ENCODE results near the gene LY6G6D.

LY6G6D gene

GRCh38 chr6:31734247-31734820, 19.2 kb downstream of the LY6G6D start:
- Mint-ChIP-seq H3K4me3 (peak overlapping the region; percentile 98), H3K4me1 (peaks cover 78% of the 10 kb centered on the region)
- DNase-seq: no peak

GRCh38 chr6:31734821-31735406, 19.8 kb downstream of the LY6G6D start:
- DNase-seq: peak; percentile 44
- H3K27ac Mint-ChIP-seq: peak overlapping the region; percentile 99
- H3K4me3 Mint-ChIP-seq: peak overlapping the region; percentile 98
- peaks cover 2% of the 10 kb centered on the region for H3K27me3 Mint-ChIP-seq (ENCODE audit: low read depth, poor library complexity)
- TF ChIP-seq, protein P1, sequence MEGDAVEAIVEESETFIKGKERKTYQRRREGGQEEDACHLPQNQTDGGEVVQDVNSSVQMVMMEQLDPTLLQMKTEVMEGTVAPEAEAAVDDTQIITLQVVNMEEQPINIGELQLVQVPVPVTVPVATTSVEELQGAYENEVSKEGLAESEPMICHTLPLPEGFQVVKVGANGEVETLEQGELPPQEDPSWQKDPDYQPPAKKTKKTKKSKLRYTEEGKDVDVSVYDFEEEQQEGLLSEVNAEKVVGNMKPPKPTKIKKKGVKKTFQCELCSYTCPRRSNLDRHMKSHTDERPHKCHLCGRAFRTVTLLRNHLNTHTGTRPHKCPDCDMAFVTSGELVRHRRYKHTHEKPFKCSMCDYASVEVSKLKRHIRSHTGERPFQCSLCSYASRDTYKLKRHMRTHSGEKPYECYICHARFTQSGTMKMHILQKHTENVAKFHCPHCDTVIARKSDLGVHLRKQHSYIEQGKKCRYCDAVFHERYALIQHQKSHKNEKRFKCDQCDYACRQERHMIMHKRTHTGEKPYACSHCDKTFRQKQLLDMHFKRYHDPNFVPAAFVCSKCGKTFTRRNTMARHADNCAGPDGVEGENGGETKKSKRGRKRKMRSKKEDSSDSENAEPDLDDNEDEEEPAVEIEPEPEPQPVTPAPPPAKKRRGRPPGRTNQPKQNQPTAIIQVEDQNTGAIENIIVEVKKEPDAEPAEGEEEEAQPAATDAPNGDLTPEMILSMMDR (IDR thresholded peaks at IDR 0.05): no peak
- H3K9me3 Mint-ChIP-seq: no peaks in the 10 kb centered on the region
- peaks cover 29% of the 10 kb centered on the region for H3K36me3 Mint-ChIP-seq (ENCODE audit: low read depth)
- H3K4me1 Mint-ChIP-seq: peaks cover 82% of the 10 kb centered on the region

More at GRCh38 chr6:31734247-31734820, 19.2 kb downstream of the LY6G6D start:
- no peaks in the 10 kb centered on the region for H3K27me3 Mint-ChIP-seq (ENCODE audit: low read depth, poor library complexity)
- H3K36me3 Mint-ChIP-seq (ENCODE audit: low read depth): peaks cover 29% of the 10 kb centered on the region
- H3K27ac Mint-ChIP-seq: peak overlapping the region; percentile 94
- TF ChIP-seq, protein P1 (IDR thresholded peaks at IDR 0.05): no peak
- no peaks in the 10 kb centered on the region for H3K9me3 Mint-ChIP-seq

DNA sequence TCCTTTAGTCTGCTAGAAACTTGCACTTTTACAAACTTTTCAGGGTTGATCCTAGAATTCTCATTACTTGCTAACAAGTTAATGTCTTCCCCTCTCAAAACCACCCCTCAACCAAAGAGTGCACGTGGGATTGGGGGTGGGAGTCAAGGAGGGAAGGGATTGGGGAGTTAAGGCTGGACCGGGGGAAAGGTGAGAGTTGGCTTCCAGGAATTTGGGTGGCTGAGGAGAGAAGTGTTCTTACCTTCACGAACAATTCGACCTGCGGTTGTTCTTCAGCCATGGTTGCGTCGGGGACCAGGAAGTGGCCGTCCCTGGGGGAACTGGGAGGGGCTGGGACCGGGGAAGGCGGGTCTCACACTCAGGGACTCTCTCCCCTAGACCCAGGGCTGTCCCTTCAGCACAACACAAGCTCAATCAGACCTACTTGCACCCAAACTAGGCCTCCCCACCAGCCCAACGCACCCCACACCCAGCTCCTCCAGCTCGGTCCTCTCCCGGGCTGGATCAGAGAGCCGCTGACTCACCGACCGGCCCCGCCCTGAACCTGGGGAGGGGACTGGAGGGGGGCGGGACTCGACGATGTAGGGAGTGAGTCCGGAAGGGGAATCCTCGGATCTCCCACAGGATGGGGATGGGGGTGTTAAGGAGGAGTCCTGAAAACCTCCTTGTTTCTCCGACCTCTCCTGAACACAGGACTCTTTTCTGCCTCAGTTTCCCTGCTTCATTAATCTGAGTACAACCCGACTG, 21.0 kb downstream of the LY6G6D start, which contains the start of gene CLIC1:
TSS of gene CLIC1 (minus strand) at position 510 of the 747 bp plus-strand sequence. CDS start at position 280, 230 bp downstream.
- H3K27me3 Mint-ChIP-seq (ENCODE audit: low read depth, poor library complexity): peaks cover 3% of the 10 kb centered on the region
- peaks cover 83% of the 10 kb centered on the region for H3K4me1 Mint-ChIP-seq
- DNase-seq: peak; percentile 71
- no peaks in the 10 kb centered on the region for H3K9me3 Mint-ChIP-seq
- H3K36me3 Mint-ChIP-seq (ENCODE audit: low read depth): peaks cover 29% of the 10 kb centered on the region
- TF ChIP-seq, protein P1 (IDR thresholded peaks at IDR 0.05): no peak
- peak within 1 kb of the TSS; percentile 99 for H3K27ac Mint-ChIP-seq
- peak within 1 kb of the TSS; percentile 98 for H3K4me3 Mint-ChIP-seq

- peak overlapping the region; percentile 98 for H3K4me3 Mint-ChIP-seq
- no peaks in the 10 kb centered on the region for H3K9me3 Mint-ChIP-seq
- H3K4me1 Mint-ChIP-seq: peaks cover 84% of the 10 kb centered on the region
- TF ChIP-seq, protein P1 (IDR thresholded peaks at IDR 0.05): no peak
- peaks cover 3% of the 10 kb centered on the region for H3K27me3 Mint-ChIP-seq (ENCODE audit: low read depth, poor library complexity)
- no peak for DNase-seq
- peak overlapping the region; percentile 99 for H3K27ac Mint-ChIP-seq
- H3K36me3 Mint-ChIP-seq (ENCODE audit: low read depth): peaks cover 28% of the 10 kb centered on the region
Measured at GRCh38 chr6:31736768-31737314, 21.7 kb downstream of the LY6G6D start.

DNA sequence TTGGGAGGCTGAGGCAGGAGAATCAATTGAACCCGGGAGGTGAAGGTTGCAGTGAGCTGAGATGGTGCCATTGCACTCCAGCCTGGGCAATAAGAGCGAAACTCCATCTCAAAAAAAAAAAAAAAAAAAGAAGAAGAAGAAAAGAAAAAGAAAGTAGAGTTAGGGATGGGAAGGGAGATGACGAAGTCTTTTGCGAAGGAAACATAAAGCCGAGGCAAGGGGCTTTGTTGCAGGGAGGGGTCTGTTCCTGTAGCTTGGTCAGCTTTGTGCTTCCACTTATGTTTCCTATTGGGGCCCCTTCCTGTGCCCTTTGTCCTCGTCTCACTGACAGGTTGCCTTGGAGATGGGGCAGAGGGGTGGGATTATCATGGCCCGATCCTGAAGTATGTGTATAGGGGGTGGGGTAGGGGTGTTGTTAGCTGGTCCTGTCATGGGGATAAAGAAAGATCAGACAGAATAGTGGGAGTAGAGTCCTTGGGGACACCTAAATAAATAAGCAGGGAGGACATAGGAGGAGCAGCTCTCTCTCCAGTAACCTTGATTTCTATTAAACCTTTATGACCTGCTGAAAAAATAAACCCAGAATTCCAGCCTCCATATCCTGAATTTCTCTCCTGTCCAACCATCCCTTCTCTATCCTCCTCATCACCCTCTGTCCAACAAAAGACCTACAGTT, 22.3 kb downstream of the LY6G6D start:
- peaks cover 25% of the 10 kb centered on the region for H3K36me3 Mint-ChIP-seq (ENCODE audit: low read depth)
- H3K9me3 Mint-ChIP-seq: no peaks in the 10 kb centered on the region
- DNase-seq: peak; percentile 54
- H3K4me1 Mint-ChIP-seq: peaks cover 85% of the 10 kb centered on the region
- TF ChIP-seq, protein P1 (IDR thresholded peaks at IDR 0.05): no peak
- peak overlapping the region; percentile 98 for H3K4me3 Mint-ChIP-seq
- peaks cover 3% of the 10 kb centered on the region for H3K27me3 Mint-ChIP-seq (ENCODE audit: low read depth, poor library complexity)
- H3K27ac Mint-ChIP-seq: peak overlapping the region; percentile 99

All from nephron progenitor cell (in vitro differentiated cells).